Measurements from ENCODE around the gene NRXN3.

- TF ChIP-seq CTCF (IDR thresholded peaks at IDR 0.05) (no peak), POLR2A (IDR thresholded peaks at IDR 0.05) (no peak)
Measured at GRCh38 chr14:79576424-79576823, 1406.3 kb downstream of the NRXN3 start.
